Erythroblast (primary cell): ENCODE results near the gene RRAS2.

Experiments
- GATA1 ChIP-seq: IDR thresholded peaks from 2 replicates; pipeline ENCODE4 v1.6.1; 2011; ENCODE audit warnings: low read depth, mild to moderate bottlenecking, control low read depth, low read length, moderate library complexity
- POLR2A ChIP-seq: IDR thresholded peaks from 2 replicates; pipeline ENCODE4 v1.6.1; 2011; ENCODE audit warnings: mild to moderate bottlenecking, low read length

DNA sequence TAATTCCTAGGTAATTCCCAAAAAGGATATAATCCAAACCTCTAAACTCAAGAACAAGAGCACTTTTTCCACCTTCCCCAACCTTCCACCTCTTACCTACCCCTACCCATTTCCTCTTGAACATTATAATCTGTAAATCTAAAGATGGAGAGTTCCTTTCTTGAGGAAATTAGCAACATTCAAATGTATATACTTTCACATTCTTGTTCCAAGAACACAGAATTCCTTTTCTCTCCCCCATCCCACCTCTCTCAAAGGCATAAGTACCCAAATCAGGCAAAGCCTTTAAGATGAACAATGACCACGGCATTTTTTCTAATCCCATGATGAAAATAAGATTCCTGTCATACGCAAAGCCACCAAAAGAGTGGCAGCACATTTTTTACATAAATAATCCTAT, 18.3 kb downstream of the RRAS2 start:
- TF ChIP-seq POLR2A (no peak), GATA1 (no peak)
